Activated naive CD4-positive, alpha-beta T cell treated with anti-CD3 and anti-CD28 coated beads for 36 hours (primary cell): ENCODE results near the gene FARP2. TPM values are rescaled to one million over a fixed set of nuclear protein-coding genes. Genes with fewer than 3 reads are reported as not detected.
"Not testable (repeated sequence)": the region's sequence is repeated elsewhere in the genome, so short reads cannot be mapped to it uniquely, and the experiment has no call there.

Experiments
- CTCF ChIA-PET: fragments of 350-600 bp; sonication (Branson Sonifier 250); formaldehyde crosslinking; loops from one replicate; lab custom pipeline; 2021; ENCODE audit warnings: antibody characterized with exemption; lab: Charles Lee
- DNase-seq: peaks from one replicate; pipeline ENCODE4 v3.0.0-alpha.2; 2020
- H3K27ac Mint-ChIP-seq: one replicate; pipeline ENCODE4 v1.8.0; 2021; ENCODE audit warnings: mild to moderate bottlenecking, mixed read lengths
- H3K27me3 Mint-ChIP-seq: one replicate; pipeline ENCODE4 v1.8.0; 2021; ENCODE audit warnings: low read depth, mixed read lengths
- H3K36me3 Mint-ChIP-seq: one replicate; pipeline ENCODE4 v1.8.0; 2021; ENCODE audit warnings: low read depth, mixed read lengths
- H3K4me1 Mint-ChIP-seq: one replicate; pipeline ENCODE4 v1.8.0; 2021; ENCODE audit warnings: low read depth, mixed read lengths
- H3K4me3 Mint-ChIP-seq: one replicate; pipeline ENCODE4 v1.8.0; 2021; ENCODE audit warnings: mild to moderate bottlenecking, moderate library complexity, mixed read lengths
- H3K9me3 Mint-ChIP-seq: one replicate; pipeline ENCODE4 v1.8.0; 2021; ENCODE audit warnings: mixed read lengths
- intact Hi-C: fragments of 100-400 bp; cut with micrococcal nuclease; formaldehyde crosslinking; loops from one replicate; pipeline ENCODE4 v1.15.1; 2023
- total RNA-seq, 2 experiments: library from RNA; stranded (reverse); gene quantifications; one replicate each; pipeline ENCODE4 v1.2.3, GENCODE V29; 2021

The FARP2 gene
- total RNA-seq, 2 experiments from 2014 or later, result 19.5 to 19.6 TPM

DNA sequence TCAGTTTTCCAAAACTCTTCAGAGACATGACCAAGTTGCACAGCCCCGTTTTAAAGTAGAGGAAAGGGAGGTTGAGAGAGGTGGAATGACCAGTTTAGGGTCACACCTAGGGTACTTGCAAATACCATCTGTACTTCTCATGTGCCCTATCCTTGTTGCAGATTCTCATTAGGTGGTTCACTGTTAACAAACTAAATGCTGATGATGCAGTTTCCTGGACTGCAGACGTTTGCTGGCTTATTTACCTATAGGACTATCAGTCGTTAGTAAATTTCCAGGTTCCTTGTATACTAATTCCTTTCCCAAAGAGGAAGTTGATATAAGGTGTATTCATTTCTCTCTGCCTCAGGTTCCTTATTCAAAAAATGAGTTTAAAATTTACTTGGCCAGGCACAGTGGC, 1.4 kb downstream of the FARP2 start:
- Mint-ChIP-seq H3K4me3 (peak overlapping the region; percentile 78), H3K9me3 (no peaks in the 10 kb centered on the region), H3K27ac (no peak overlapping the region), H3K4me1 (peaks cover 25% of the 10 kb centered on the region), H3K27me3 (no peaks in the 10 kb centered on the region), H3K36me3 (peaks cover 13% of the 10 kb centered on the region)
- CTCF ChIA-PET, result interaction anchor here (0.9 kb wide), 1 partner anchor 139 kb away, joined by 3 read pairs; no protein-coding TSS in a partner anchor
- no peak for DNase-seq
- intact Hi-C loops, result loop anchor here (2.0 to 5.0 kb wide), 3 partner anchors 207 to 790 kb away; partner anchors contain the start of genes DTYMK, PPP1R7 and RNPEPL1

- peaks cover 19% of the 10 kb centered on the region for H3K4me1 Mint-ChIP-seq
- H3K27me3 Mint-ChIP-seq, result no peaks in the 10 kb centered on the region
- H3K4me3 Mint-ChIP-seq, result no peak overlapping the region
- peaks cover 6% of the 10 kb centered on the region for H3K36me3 Mint-ChIP-seq
- DNase-seq, result no peak
- H3K27ac Mint-ChIP-seq, result no peak overlapping the region
- CTCF ChIA-PET, result interaction anchor here (0.6 to 1.1 kb wide), 4 partner anchors 34 to 344 kb away, joined by 3 to 6 read pairs (median 3); no protein-coding TSS in a partner anchor
- H3K9me3 Mint-ChIP-seq, result no peaks in the 10 kb centered on the region
- intact Hi-C loops, result loop anchor here (1.0 to 5.0 kb wide), 4 partner anchors 86 to 791 kb away; partner anchors contain the start of genes DTYMK and RNPEPL1
These were observed 2.4 kb downstream of the FARP2 start for GRCh38 chr2:241358470-241358869.

- Mint-ChIP-seq H3K4me3 (no peak overlapping the region), H3K36me3 (peaks cover 3% of the 10 kb centered on the region), H3K9me3 (no peaks in the 10 kb centered on the region), H3K27ac (no peak overlapping the region), H3K27me3 (no peaks in the 10 kb centered on the region), H3K4me1 (peaks cover 19% of the 10 kb centered on the region)
- CTCF ChIA-PET, result interaction anchor here (0.9 kb wide), 2 partner anchors 9 to 502 kb away, joined by 3 read pairs; no protein-coding TSS in a partner anchor
- intact Hi-C loops, result loop anchor here (5.0 kb wide), 2 partner anchors 328 to 792 kb away; partner anchors contain the start of genes DTYMK and RNPEPL1
- no peak for DNase-seq
These were observed 3.5 kb downstream of the FARP2 start for GRCh38 chr2:241359481-241360045.

DNA sequence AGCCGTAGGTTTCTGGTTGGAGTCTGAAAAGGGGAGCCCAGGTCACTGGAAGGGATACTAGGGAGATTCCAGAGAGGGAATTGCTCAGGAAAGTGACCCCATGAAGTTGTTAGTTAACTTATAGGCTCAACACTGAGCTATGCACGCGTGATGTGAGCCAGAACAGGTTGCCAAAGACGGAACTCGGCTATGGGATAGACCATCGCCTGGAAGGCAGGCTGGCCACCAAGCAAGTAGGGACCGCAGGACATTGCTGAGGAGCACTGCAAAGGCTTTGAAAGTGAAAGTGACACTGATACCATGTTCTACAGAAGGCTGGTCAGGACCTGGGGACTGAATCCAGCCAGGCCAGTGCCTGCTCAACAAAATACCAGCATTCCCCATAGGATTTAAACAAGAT, 7.3 kb downstream of the FARP2 start:
- H3K27ac Mint-ChIP-seq, result no peak overlapping the region

DNA sequence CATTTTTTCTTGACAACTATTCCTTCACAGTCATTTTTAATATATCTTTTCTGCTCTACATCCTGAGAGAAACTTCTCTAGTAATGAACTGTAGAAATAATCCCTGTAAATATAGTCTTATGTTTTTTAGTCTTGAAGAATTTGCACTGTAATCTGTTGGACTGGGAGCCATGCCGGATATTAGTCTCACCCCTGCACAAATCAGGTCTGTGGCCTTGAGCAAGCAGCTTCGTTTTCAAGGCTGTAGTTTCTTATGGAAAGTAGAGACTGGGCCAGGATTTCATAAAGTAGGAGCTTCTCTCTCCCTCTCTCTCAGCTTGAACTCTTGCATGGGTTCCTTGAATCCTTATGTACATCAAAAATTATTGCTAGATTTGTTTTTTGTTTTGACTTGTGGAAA, 8.7 kb downstream of the FARP2 start:
- no peaks in the 10 kb centered on the region for H3K9me3 Mint-ChIP-seq
- H3K4me3 Mint-ChIP-seq, result no peak overlapping the region
- CTCF ChIA-PET, result interaction anchor here (0.5 kb wide), 1 partner anchor 279 kb away, joined by 4 read pairs; no protein-coding TSS in a partner anchor
- no peak for DNase-seq
- intact Hi-C loops, result no loop called here
- peaks cover 6% of the 10 kb centered on the region for H3K4me1 Mint-ChIP-seq
- no peaks in the 10 kb centered on the region for H3K36me3 Mint-ChIP-seq
- no peak overlapping the region for H3K27ac Mint-ChIP-seq
- H3K27me3 Mint-ChIP-seq, result no peaks in the 10 kb centered on the region

More for the DNA sequence above, 7.3 kb downstream of the FARP2 start:
- CTCF ChIA-PET, result no interaction called here
- intact Hi-C loops, result no loop called here
- Mint-ChIP-seq H3K36me3 (no peaks in the 10 kb centered on the region), H3K4me1 (peaks cover 11% of the 10 kb centered on the region), H3K4me3 (no peak overlapping the region), H3K27me3 (no peaks in the 10 kb centered on the region), H3K9me3 (no peaks in the 10 kb centered on the region)
- DNase-seq, result no peak

- intact Hi-C loops, result no loop called here
- H3K27ac Mint-ChIP-seq, result no peak overlapping the region
- CTCF ChIA-PET, result no interaction called here
- no peaks in the 10 kb centered on the region for H3K27me3 Mint-ChIP-seq
- H3K4me3 Mint-ChIP-seq, result no peak overlapping the region
- DNase-seq, result no peak
- H3K4me1 Mint-ChIP-seq, result peaks cover 4% of the 10 kb centered on the region
- H3K36me3 Mint-ChIP-seq, result no peaks in the 10 kb centered on the region
- no peaks in the 10 kb centered on the region for H3K9me3 Mint-ChIP-seq
These were observed 10.6 kb downstream of the FARP2 start for GRCh38 chr2:241366678-241367077.

- Mint-ChIP-seq H3K4me3 (no peak overlapping the region), H3K36me3 (no peaks in the 10 kb centered on the region), H3K9me3 (no peaks in the 10 kb centered on the region), H3K27ac (no peak overlapping the region), H3K4me1 (peaks cover 4% of the 10 kb centered on the region), H3K27me3 (no peaks in the 10 kb centered on the region)
- DNase-seq, result no peak
- intact Hi-C loops, result no loop called here
- CTCF ChIA-PET, result interaction anchor here (1.3 kb wide), 1 partner anchor 9 kb away, joined by 3 read pairs; no protein-coding TSS in a partner anchor
These were observed 12.6 kb downstream of the FARP2 start for GRCh38 chr2:241368643-241369042.

GRCh38 chr2:241372361-241372992, 16.4 kb downstream of the FARP2 start:
- CTCF ChIA-PET, result no interaction called here
- H3K9me3 Mint-ChIP-seq, result no peaks in the 10 kb centered on the region

GRCh38 chr2:241373446-241373845, 17.4 kb downstream of the FARP2 start:
- intact Hi-C loops, result no loop called here
- H3K27me3 Mint-ChIP-seq, result no peaks in the 10 kb centered on the region
- H3K4me1 Mint-ChIP-seq, result peaks cover 1% of the 10 kb centered on the region
- DNase-seq, result no peak
- H3K36me3 Mint-ChIP-seq, result peaks cover 9% of the 10 kb centered on the region
- H3K27ac Mint-ChIP-seq, result no peak overlapping the region
- no peak overlapping the region for H3K4me3 Mint-ChIP-seq
- CTCF ChIA-PET, result no interaction called here
- H3K9me3 Mint-ChIP-seq, result no peaks in the 10 kb centered on the region

More at GRCh38 chr2:241372361-241372992, 16.4 kb downstream of the FARP2 start:
- Mint-ChIP-seq H3K27me3 (no peaks in the 10 kb centered on the region), H3K4me1 (peaks cover 1% of the 10 kb centered on the region), H3K36me3 (peaks cover 9% of the 10 kb centered on the region), H3K27ac (no peak overlapping the region), H3K4me3 (no peak overlapping the region)
- no peak for DNase-seq
- intact Hi-C loops, result no loop called here

GRCh38 chr2:241373906-241374305, 17.8 kb downstream of the FARP2 start:
- H3K9me3 Mint-ChIP-seq, H3K4me1 Mint-ChIP-seq, intact Hi-C loops, CTCF ChIA-PET, H3K36me3 Mint-ChIP-seq, H3K27me3 Mint-ChIP-seq, DNase-seq, H3K4me3 Mint-ChIP-seq, H3K27ac Mint-ChIP-seq: not testable (repeated sequence)

DNA sequence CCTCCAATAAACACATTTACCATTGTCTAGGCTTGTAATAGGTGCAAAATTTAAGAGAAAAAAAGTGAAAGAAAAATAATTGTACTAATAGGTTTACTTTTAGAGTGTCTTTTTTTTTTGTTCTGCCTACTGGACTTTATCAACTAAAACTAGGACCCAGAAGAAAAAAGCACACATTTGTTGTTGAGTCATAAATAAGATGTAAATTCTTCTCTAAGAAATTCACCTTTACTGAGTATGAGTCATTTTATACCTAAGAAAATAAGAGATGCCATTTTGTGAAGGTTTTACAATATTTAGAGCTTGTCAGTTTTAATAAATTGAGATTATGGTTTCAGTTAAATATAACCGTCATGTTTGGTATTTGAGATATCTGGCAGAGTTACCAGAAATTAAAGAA, 19.2 kb downstream of the FARP2 start:
- intact Hi-C loops, result no loop called here
- CTCF ChIA-PET, result interaction anchor here (0.6 kb wide), 2 partner anchors 30 to 671 kb away, joined by 4 to 5 read pairs; no protein-coding TSS in a partner anchor

GRCh38 chr2:241376808-241377207, 20.7 kb downstream of the FARP2 start:
- DNase-seq, result no peak
- intact Hi-C loops, result no loop called here
- no peak overlapping the region for H3K4me3 Mint-ChIP-seq
- CTCF ChIA-PET, result no interaction called here
- H3K36me3 Mint-ChIP-seq, result peaks cover 9% of the 10 kb centered on the region
- H3K27me3 Mint-ChIP-seq, result no peaks in the 10 kb centered on the region
- H3K9me3 Mint-ChIP-seq, result no peaks in the 10 kb centered on the region
- no peak overlapping the region for H3K27ac Mint-ChIP-seq
- H3K4me1 Mint-ChIP-seq, result peaks cover 1% of the 10 kb centered on the region

More for the DNA sequence above, 19.2 kb downstream of the FARP2 start:
- no peaks in the 10 kb centered on the region for H3K27me3 Mint-ChIP-seq
- H3K4me3 Mint-ChIP-seq, result no peak overlapping the region
- DNase-seq, result no peak
- H3K9me3 Mint-ChIP-seq, result no peaks in the 10 kb centered on the region
- no peak overlapping the region for H3K27ac Mint-ChIP-seq
- peaks cover 1% of the 10 kb centered on the region for H3K4me1 Mint-ChIP-seq
- H3K36me3 Mint-ChIP-seq, result peaks cover 9% of the 10 kb centered on the region
